HEK293 (cell line): Measurements from ENCODE around the gene CHMP1A.
A peak's percentile ranks its signal among the peaks of the same experiment; 100 is the strongest.

ENCODE experiments used
- CTCF ChIA-PET: fragments of 350-600 bp; formaldehyde crosslinking; extraction: SDS; loops from one replicate; lab custom pipeline; 2021; ENCODE audit warnings: antibody characterized with exemption; lab: Yijun Ruan, JAX
- POLR2A ChIA-PET: fragments of 300-600 bp; formaldehyde crosslinking; extraction: SDS; loops from one replicate; lab custom pipeline; 2020; ENCODE audit warnings: antibody characterized with exemption, inconsistent platforms; lab: Yijun Ruan, JAX
- H3K27ac ChIP-seq: fragments of 200-500 bp; sonication (Bioruptor generic); 2 replicates; pipeline ENCODE4 v1.5.1; 2014; ENCODE audit warnings: low read depth, low read length, control low read depth, inconsistent platforms; ENCODE audit errors: extremely low read depth
- H3K36me3 ChIP-seq, 2 experiments: fragments of 200-500 bp in 1 of 2; sonication (Bioruptor generic) in 1 of 2; 1 replicate in 1 of 2; 2 replicates in 1 of 2; pipeline ENCODE4 v1.5.1; 2014 to 2017; ENCODE audit warnings: inconsistent platforms in 2 of 2, low read length in 2 of 2; ENCODE audit not compliant: control insufficient read depth in 2 of 2, insufficient read depth in 1 of 2
- H3K4me1 ChIP-seq: fragments of 200-500 bp; sonication (Bioruptor generic); 2 replicates; pipeline ENCODE4 v1.5.1; 2014; ENCODE audit warnings: mild to moderate bottlenecking, low read length, inconsistent platforms; ENCODE audit not compliant: control insufficient read depth, insufficient read depth
- H3K4me3 ChIP-seq: 2 replicates; pipeline ENCODE4 v1.5.1; 2011; ENCODE audit warnings: low read depth, mild to moderate bottlenecking, control low read depth, low read length, moderate library complexity
- H3K9me3 ChIP-seq: fragments of 200-500 bp; sonication (Bioruptor generic); 2 replicates; pipeline ENCODE4 v1.5.1; 2014; ENCODE audit warnings: low read depth, low read length, inconsistent platforms; ENCODE audit not compliant: control insufficient read depth, insufficient read depth
- KLF10 ChIP-seq: fragments of 450-650 bp; IDR thresholded peaks from 2 replicates; pipeline ENCODE4 v1.5.1; 2018; ENCODE audit warnings: missing biosample characterization, mild to moderate bottlenecking, missing genetic modification characterization
- SETDB1 ChIP-seq: IDR thresholded peaks from one replicate; pipeline ENCODE4 v1.6.1; 2017; ENCODE audit warnings: mild to moderate bottlenecking, low read length, moderate library complexity, mixed read lengths; ENCODE audit not compliant: insufficient read length
- TSHZ1 ChIP-seq: fragments of 450-650 bp; formaldehyde crosslinking; IDR thresholded peaks from 2 replicates; pipeline ENCODE4 v1.5.1; 2016; ENCODE audit warnings: missing biosample characterization, missing genetic modification characterization, borderline replicate concordance
- YY1 ChIP-seq: fragments of 450-650 bp; formaldehyde crosslinking; IDR thresholded peaks from 2 replicates; pipeline ENCODE4 v1.5.1; 2018; ENCODE audit warnings: missing biosample characterization, missing genetic modification characterization
- ZBTB6 ChIP-seq: fragments of 450-650 bp; formaldehyde crosslinking; IDR thresholded peaks from 2 replicates; pipeline ENCODE4 v1.5.1; 2017; ENCODE audit warnings: missing biosample characterization, missing genetic modification characterization
- ZEB2 ChIP-seq: fragments of 450-650 bp; formaldehyde crosslinking; IDR thresholded peaks from 2 replicates; pipeline ENCODE4 v1.5.1; 2016; ENCODE audit warnings: missing biosample characterization, missing genetic modification characterization
- ZFP41 ChIP-seq: fragments of 450-650 bp; formaldehyde crosslinking; IDR thresholded peaks from 2 replicates; pipeline ENCODE4 v1.5.1; 2016; ENCODE audit warnings: missing biosample characterization, missing genetic modification characterization, borderline replicate concordance
- ZNF155 ChIP-seq: fragments of 450-650 bp; formaldehyde crosslinking; IDR thresholded peaks from 2 replicates; pipeline ENCODE4 v1.5.1; 2016; ENCODE audit warnings: missing biosample characterization, missing genetic modification characterization
- ZNF184 ChIP-seq: fragments of 450-650 bp; IDR thresholded peaks from 2 replicates; pipeline ENCODE4 v1.5.1; 2018; ENCODE audit warnings: missing biosample characterization, mild to moderate bottlenecking, missing genetic modification characterization
- ZNF324 ChIP-seq: fragments of 450-650 bp; formaldehyde crosslinking; IDR thresholded peaks from 2 replicates; pipeline ENCODE4 v1.5.1; 2016; ENCODE audit warnings: missing biosample characterization, missing genetic modification characterization
- ZNF354C ChIP-seq: fragments of 450-650 bp; formaldehyde crosslinking; IDR thresholded peaks from 2 replicates; pipeline ENCODE4 v1.5.1; 2016; ENCODE audit warnings: missing biosample characterization, missing genetic modification characterization, low read depth, borderline replicate concordance
- ZNF362 ChIP-seq: fragments of 450-650 bp; formaldehyde crosslinking; IDR thresholded peaks from 2 replicates; pipeline ENCODE4 v1.5.1; 2016; ENCODE audit warnings: missing biosample characterization, missing genetic modification characterization
- ZNF394 ChIP-seq: fragments of 450-650 bp; formaldehyde crosslinking; IDR thresholded peaks from 2 replicates; pipeline ENCODE4 v1.5.1; 2016; ENCODE audit warnings: missing biosample characterization, missing genetic modification characterization, mild to moderate bottlenecking, moderate library complexity, borderline replicate concordance
- ZNF621 ChIP-seq: fragments of 450-650 bp; formaldehyde crosslinking; IDR thresholded peaks from 2 replicates; pipeline ENCODE4 v1.5.1; 2017; ENCODE audit warnings: missing biosample characterization, missing genetic modification characterization
- ZNF624 ChIP-seq: fragments of 450-650 bp; formaldehyde crosslinking; IDR thresholded peaks from 2 replicates; pipeline ENCODE4 v1.5.1; 2017; ENCODE audit warnings: missing biosample characterization, missing genetic modification characterization
- ZNF626 ChIP-seq: fragments of 450-650 bp; sonication (Bioruptor Pico); formaldehyde crosslinking; IDR thresholded peaks from 2 replicates; pipeline ENCODE4 v1.5.1; 2018; ENCODE audit warnings: missing biosample characterization, missing genetic modification characterization, inconsistent platforms
- ZNF704 ChIP-seq: fragments of 450-650 bp; formaldehyde crosslinking; IDR thresholded peaks from 2 replicates; pipeline ENCODE4 v1.5.1; 2016; ENCODE audit warnings: missing biosample characterization, missing genetic modification characterization
- ZNF777 ChIP-seq: fragments of 450-650 bp; formaldehyde crosslinking; IDR thresholded peaks from 2 replicates; pipeline ENCODE4 v1.5.1; 2017; ENCODE audit warnings: missing biosample characterization, missing genetic modification characterization, borderline replicate concordance
- ZNF837 ChIP-seq: fragments of 450-650 bp; formaldehyde crosslinking; IDR thresholded peaks from 2 replicates; pipeline ENCODE4 v1.5.1; 2016; ENCODE audit warnings: missing biosample characterization, missing genetic modification characterization
- TF ChIP-seq, protein P1 (sequence below): fragments of 450-650 bp; formaldehyde crosslinking; IDR thresholded peaks from 2 replicates; pipeline ENCODE4 v1.5.1; 2016; ENCODE audit warnings: missing biosample characterization, missing genetic modification characterization
- TF ChIP-seq, protein P2 (sequence below): fragments of 450-650 bp; formaldehyde crosslinking; conservative IDR thresholded peaks from 2 replicates; pipeline ENCODE4 v1.5.1; 2016; ENCODE audit warnings: low read depth, missing biosample characterization, missing genetic modification characterization

The CHMP1A gene

GRCh38 chr16:89685916-89686315, 28.4 kb upstream of the CHMP1A start:
- Histone ChIP-seq H3K4me3 (no peak overlapping the region), H3K4me1 (no peaks in the 10 kb centered on the region), H3K9me3 (no peaks in the 10 kb centered on the region), H3K36me3 (peaks cover 0 to 19% of the 10 kb centered on the region in 2 experiments; a peak in 2 of 3 replicates), H3K27ac (no peak overlapping the region)
- ChIA-PET CTCF (no interaction called here), POLR2A (interaction anchor here (0.9 to 1.4 kb wide), 7 partner anchors 10 to 83 kb away, joined by 3 to 10 read pairs (median 5); partner anchors contain the start of genes CHMP1A and SPATA33)
- TF ChIP-seq KLF10 (tag by site-specific recombination) (no peak), ZEB2 (peak; percentile 90; the same call in 1 of the 2 replicates), ZNF704 (tag by site-specific recombination) (no peak)
- TF ChIP-seq, all 188 proteins: peak for 1

- Histone ChIP-seq H3K27ac (no peak overlapping the region), H3K4me1 (no peaks in the 10 kb centered on the region), H3K36me3 (no peaks in the 10 kb centered on the region; a peak in 1 of 3 replicates), H3K9me3 (no peaks in the 10 kb centered on the region), H3K4me3 (no peak overlapping the region)
- ChIA-PET CTCF (no interaction called here), POLR2A (interaction anchor here (0.6 to 1.2 kb wide), 2 partner anchors 8 to 87 kb away, joined by 3 read pairs; partner anchors contain the start of gene CDK10)
- TF ChIP-seq SETDB1 (peak; percentile 98), TSHZ1 (tag by site-specific recombination) (no peak), ZNF354C (tag by site-specific recombination) (no peak), ZNF155 (tag by site-specific recombination) (no peak), ZFP41 (tag by site-specific recombination) (no peak), KLF10 (tag by site-specific recombination) (no peak), ZBTB6 (tag by site-specific recombination) (no peak), ZNF621 (tag by site-specific recombination) (no peak), YY1 (tag by site-specific recombination) (no peak), ZNF184 (tag by site-specific recombination) (no peak), ZNF324 (tag by site-specific recombination) (no peak), ZNF394 (tag by site-specific recombination) (no peak), ZNF777 (tag by site-specific recombination) (no peak), ZNF837 (tag by site-specific recombination) (no peak), ZNF624 (tag by site-specific recombination) (no peak), ZNF626 (peak; percentile 69; the same call in 1 of the 2 replicates), ZNF362 (tag by site-specific recombination) (0 out of 2 replicates have a peak, but pooled peaks have one; percentile 24)
- TF ChIP-seq, protein P1, sequence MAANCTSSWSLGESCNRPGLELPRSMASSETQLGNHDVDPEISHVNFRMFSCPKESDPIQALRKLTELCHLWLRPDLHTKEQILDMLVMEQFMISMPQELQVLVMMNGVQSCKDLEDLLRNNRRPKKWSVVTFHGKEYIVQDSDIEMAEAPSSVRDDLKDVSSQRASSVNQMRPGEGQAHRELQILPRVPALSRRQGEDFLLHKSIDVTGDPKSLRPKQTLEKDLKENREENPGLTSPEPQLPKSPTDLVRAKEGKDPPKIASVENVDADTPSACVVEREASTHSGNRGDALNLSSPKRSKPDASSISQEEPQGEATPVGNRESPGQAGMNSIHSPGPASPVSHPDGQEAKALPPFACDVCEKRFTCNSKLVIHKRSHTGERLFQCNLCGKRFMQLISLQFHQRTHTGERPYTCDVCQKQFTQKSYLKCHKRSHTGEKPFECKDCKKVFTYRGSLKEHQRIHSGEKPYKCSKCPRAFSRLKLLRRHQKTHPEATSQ (tag by site-specific recombination), result no peak
- TF ChIP-seq, protein P2, sequence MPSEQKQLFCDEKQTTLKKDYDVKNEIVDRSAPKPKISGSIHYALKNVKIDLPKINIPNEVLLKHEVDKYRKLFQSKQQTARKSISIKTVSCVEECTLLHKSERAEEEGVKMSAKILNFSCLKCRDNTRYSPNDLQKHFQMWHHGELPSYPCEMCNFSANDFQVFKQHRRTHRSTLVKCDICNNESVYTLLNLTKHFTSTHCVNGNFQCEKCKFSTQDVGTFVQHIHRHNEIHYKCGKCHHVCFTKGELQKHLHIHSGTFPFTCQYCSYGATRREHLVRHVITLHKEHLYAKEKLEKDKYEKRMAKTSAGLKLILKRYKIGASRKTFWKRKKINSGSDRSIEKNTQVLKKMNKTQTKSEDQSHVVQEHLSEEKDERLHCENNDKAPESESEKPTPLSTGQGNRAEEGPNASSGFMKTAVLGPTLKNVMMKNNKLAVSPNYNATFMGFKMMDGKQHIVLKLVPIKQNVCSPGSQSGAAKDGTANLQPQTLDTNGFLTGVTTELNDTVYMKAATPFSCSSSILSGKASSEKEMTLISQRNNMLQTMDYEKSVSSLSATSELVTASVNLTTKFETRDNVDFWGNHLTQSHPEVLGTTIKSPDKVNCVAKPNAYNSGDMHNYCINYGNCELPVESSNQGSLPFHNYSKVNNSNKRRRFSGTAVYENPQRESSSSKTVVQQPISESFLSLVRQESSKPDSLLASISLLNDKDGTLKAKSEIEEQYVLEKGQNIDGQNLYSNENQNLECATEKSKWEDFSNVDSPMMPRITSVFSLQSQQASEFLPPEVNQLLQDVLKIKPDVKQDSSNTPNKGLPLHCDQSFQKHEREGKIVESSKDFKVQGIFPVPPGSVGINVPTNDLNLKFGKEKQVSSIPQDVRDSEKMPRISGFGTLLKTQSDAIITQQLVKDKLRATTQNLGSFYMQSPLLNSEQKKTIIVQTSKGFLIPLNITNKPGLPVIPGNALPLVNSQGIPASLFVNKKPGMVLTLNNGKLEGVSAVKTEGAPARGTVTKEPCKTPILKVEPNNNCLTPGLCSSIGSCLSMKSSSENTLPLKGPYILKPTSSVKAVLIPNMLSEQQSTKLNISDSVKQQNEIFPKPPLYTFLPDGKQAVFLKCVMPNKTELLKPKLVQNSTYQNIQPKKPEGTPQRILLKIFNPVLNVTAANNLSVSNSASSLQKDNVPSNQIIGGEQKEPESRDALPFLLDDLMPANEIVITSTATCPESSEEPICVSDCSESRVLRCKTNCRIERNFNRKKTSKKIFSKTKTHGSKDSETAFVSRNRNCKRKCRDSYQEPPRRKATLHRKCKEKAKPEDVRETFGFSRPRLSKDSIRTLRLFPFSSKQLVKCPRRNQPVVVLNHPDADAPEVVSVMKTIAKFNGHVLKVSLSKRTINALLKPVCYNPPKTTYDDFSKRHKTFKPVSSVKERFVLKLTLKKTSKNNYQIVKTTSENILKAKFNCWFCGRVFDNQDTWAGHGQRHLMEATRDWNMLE (tag by site-specific recombination), result peak; percentile 36; the same call in 1 of the 2 replicates
These were observed 20.8 kb upstream of the CHMP1A start for GRCh38 chr16:89678258-89678657.
